ENCODE data around the gene UTP14C.

DNA sequence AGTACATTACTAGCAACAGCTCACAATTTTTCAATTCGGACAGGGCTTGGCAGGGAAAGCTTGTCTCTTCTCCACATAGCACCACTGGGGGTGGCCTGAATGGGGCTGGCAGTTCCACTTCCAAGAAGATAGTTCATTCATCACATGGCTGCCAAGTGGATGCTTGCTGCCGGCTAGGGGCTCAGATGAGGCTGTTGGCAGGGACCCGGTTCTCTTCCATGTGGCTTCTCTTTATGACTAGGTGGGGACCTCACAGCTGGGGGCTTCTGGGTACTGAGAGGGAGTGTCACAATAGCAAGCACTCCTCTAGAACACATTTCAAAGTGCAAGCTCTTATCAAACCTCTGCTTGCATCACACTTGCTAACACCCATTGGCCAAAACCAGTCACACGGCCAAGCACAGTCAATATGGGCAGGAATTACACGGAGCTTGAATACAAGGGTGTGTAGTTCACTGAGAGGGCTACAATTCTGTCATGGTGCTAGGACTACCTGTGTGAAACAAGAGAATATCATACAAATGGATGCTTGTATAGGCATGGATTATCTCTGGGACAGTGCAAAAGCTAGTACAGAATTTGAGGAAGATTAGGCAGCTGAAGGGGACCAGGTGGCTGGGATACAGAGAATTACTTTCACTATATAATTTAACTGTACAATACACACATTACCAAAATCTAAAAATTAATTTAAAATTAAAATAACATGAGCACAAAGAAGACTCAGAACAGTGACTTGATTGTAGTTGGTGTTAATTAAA, 45.5 kb upstream of the UTP14C start:
- TF ChIP-seq, protein P1, sequence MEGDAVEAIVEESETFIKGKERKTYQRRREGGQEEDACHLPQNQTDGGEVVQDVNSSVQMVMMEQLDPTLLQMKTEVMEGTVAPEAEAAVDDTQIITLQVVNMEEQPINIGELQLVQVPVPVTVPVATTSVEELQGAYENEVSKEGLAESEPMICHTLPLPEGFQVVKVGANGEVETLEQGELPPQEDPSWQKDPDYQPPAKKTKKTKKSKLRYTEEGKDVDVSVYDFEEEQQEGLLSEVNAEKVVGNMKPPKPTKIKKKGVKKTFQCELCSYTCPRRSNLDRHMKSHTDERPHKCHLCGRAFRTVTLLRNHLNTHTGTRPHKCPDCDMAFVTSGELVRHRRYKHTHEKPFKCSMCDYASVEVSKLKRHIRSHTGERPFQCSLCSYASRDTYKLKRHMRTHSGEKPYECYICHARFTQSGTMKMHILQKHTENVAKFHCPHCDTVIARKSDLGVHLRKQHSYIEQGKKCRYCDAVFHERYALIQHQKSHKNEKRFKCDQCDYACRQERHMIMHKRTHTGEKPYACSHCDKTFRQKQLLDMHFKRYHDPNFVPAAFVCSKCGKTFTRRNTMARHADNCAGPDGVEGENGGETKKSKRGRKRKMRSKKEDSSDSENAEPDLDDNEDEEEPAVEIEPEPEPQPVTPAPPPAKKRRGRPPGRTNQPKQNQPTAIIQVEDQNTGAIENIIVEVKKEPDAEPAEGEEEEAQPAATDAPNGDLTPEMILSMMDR (IDR thresholded peaks at IDR 0.05), result no peak
- no peak for TF ChIP-seq POLR2A (IDR thresholded peaks at IDR 0.05)
